Epidermal melanocyte (primary cell): ENCODE data around the gene SLC7A9.

Experiments
- DNase-seq: peaks from one replicate; pipeline ENCODE4 v3.0.0; 2011; ENCODE audit warnings: low spot score; ENCODE audit not compliant: insufficient read length

Gene SLC7A9

DNA sequence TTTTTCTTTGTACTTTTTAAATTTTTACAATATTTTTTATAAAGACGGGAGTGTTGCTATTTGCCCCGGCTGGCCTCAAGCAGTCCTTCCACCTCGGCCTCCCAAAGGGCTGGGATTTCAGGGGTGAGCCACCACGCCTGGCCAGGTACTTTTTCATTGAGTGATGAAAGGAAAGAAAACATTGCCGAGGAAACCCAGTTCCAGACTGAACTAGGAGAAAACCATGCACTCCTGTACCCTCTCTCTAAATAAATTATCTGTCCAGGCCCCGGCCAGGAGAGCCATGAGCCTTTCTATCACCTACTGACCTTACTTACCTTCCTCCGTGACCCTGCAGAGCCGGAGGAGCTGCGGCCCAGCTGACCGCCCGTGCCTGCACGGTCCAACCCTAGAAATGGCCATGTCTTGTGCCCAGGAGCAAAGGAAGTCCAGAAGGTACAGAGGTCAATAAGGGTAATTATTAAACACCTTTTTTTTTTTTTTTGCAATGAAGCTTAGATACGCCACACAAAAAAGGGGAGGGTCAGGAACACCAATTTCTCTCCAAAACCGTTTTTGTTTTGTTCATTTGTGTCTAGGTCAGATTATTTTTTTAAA lies at the start of gene SLC7A9:
Gene SLC7A9 (minus strand): TSS at position 399 of the 597 bp plus-strand sequence. CDS start 1,233 bp downstream, outside the sequence.
- no peak for DNase-seq

DNA sequence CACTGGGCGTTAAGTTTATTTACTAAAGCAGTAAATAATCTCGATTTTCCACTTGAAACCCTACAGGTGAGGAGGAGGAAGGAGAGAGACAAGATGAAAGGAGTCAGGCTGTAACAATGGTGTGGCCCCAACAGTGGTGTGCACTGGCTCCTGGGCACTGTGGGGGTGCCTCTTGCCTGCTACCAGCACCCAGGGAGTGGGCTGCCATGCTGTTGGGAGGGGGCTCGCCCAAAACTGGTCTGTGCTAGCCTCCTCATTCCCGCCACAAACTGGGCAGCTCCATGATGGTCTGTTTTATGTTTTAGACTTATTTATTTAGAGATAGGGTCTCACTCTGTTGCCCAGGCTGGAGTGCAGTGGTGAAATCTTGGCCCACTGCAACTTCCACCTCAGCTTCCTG lies 49.8 kb upstream of the SLC7A9 start:
- DNase-seq: no peak

DNA sequence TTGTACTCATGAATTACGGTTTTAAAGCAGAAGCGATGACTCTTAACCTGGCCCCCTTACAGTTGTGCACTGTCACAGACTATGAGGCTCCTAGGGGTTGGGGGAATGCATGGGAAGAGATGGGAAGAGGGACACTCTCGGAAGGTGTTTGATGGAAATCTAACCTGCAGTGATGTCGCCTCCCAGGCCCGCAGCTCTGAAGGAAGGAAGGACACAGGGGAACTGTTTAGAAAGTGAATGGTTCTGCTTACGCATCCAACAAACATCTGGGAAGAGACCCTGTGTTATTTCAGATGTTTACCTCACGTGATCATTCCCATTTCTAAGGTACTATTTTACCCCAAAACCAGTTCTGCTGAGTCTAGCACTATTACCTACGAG lies 48.0 kb upstream of the SLC7A9 start:
- DNase-seq: no peak

DNA sequence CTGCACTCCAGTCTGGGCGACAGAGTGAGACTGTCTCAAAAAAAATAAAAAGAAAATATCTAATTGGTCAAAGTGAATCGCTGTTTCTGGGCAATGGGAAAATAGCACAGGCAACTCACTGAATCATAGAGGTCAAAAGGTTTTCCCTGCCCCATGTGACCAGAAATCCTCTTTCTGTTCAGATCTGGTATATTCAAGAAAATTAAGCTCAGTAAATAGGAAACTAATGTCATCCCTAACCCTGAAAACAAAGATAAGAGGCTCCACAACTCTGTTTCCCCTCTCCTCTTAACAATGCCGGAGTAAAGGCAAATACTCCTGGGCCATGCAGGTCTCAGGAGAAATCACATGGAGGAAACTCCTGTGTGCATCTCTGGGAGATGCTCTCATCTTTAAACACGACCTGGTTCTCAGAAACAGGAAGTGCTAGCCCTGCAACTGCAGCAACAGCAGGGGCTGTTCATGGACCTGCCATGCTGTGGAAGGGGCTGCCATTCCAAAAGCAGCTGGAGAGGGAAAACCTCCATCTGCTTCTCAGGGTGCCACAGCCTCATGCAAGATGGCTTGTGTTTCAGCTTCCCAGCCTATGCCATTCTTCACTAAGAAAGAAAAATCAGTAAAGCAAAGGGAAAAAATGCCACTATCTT lies 47.5 kb upstream of the SLC7A9 start:
- DNase-seq: no peak

DNA sequence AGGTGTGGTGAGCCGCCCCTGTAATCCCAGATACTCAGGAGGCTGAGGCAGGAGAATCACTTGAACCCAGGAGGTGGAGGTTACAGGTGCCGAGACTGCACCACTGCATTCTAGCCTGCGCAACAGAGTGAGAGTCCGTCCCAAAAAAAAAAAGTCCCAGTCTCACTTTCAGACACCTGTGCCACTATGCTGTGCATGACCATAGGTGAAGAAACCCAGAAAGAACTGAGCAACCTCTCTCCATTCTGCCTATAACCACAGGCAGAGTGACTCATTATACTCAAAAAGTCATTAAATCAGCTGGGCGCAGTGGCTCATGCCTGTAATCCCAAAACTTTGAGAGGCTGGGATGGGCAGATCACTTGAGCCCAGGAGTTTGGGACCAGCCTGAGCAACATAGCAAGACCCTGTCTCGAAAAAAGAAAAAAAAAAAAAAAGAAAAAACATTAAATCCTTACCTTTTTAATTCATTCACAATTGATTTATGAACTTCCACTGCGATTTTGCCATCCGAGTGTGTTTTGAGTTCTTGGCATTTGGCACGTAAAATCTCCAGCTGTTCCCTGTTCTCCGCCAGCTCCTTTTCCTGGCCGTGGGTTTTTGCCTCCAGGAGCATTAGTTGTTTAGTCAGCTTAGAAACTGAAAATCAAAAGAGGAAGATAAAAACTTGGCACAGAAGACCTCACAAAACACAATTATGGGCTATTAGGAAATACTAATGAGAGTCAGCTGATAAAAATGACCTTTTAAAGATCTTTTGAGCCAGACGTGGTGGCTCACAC lies 45.5 kb upstream of the SLC7A9 start:
- no peak for DNase-seq

DNA sequence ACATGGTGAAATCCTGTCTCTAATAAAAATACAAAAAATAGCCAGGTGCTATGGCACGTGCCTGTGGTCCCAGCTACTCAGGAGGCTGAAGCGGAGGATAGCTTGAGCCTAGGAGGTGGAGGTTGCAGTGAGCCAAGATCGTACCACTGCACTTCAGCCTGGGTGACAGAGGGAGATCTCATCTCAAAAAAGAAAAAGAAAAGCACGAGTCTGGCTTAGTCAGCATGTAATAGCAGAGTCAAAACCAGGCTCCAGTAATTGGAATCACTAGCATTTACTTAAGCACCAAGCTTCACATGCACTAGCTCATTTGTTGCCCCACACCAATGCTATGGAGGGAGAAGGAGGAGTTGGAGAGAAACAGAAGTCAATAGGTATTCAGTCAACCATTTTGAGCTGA lies 41.9 kb upstream of the SLC7A9 start:
- DNase-seq: no peak

DNA sequence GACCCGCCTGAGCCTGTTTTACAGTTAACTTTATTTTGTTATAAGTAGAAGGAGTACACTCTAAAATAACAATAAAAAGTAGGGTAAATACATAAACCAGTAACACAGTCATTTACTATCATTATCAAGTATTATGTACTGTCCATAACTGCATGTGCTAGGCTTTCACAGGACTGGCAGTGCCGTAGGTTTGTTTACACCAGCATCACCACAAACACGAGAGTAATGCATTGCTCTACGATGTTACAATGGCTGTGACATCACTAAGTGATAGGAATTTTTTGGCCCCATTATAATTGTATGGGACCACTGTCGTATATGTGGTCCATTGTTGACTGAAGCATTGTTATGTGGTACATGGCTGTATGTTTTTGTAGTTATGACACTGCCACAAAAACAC lies 41.3 kb upstream of the SLC7A9 start:
- DNase-seq: no peak

DNA sequence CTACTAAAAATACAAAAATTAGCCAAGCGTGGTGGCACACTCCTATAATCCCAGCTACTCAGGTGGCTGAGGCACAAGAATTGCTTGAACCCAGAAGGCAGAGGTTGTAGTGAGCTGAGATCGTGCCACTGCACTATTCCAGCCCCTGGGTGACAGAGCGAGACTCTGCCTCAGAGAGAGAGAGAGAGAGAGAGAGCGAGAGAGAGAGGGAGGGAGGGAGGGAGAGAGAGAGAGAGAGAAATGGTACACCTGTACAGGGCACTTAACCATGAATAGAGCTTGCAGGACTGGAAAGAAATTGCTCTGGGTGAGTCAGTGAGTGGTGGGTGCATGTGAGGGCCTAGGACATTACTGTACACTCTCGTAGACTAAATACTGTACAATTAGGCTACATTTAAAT lies 40.5 kb upstream of the SLC7A9 start:
- DNase-seq: no peak

DNA sequence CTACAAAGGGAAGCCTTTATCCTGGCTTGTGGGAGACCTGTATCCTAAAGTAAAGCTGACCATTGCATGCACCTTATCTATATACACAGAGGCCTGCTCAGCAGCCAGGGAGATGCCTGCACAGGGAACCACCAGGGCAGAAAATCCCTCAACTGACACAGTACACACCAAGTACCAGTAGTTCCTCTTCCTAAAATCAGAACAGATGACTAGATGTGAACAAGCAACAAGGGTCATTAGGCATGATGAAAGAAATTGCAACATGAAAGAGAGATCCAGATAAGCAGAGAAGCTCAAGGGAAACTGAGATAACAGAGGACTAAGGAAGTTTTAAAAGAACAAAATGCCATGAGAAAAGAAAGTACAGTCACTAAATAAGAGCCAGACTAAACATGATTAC lies 39.7 kb upstream of the SLC7A9 start:
- DNase-seq: no peak

DNA sequence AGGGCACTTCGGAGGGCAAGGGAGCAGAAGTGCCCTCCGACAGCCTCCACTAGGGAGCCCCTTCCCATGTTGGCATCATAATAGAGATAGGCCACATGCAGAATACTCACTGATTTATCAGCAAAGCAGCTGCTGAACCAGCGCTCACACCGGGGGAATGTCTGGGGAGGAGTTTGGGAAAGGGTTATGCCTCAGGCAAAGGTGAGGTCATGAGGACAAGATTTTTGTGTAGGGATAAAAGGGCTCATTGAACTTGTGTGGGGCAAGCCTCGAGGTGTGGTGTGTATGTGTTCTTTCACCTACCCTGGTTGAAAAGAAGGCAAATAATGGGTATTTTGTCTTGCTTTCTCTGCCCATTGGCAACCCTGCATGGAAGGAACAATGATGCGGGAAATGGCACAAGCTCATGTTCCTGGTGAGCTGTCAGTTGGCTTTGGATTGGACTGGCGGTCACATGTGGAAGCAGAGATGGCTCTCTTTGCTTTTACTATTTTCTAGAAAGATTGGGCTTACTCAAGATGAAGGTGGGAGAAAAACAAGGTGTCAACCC lies 39.1 kb upstream of the SLC7A9 start:
- DNase-seq: no peak

DNA sequence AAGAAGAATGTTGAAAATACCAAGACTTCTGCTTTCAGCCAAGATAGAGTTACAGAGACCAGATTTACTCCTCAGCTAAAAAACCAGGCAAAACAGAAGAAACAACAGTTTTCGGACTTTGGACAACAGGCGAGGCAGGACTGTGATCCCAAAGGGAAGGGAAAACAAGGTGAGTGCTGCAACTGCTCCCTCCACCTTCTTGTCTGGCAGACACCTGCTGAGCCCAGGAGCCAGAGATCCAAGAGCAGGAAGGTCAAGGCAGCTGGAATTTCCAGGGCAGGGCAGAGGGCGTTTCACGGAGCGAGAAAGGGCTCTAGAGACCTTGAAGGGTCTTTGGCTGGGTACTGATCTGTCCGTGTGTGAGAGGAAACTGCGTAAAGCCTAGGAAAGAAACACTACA lies 32.9 kb upstream of the SLC7A9 start:
- DNase-seq: no peak

DNA sequence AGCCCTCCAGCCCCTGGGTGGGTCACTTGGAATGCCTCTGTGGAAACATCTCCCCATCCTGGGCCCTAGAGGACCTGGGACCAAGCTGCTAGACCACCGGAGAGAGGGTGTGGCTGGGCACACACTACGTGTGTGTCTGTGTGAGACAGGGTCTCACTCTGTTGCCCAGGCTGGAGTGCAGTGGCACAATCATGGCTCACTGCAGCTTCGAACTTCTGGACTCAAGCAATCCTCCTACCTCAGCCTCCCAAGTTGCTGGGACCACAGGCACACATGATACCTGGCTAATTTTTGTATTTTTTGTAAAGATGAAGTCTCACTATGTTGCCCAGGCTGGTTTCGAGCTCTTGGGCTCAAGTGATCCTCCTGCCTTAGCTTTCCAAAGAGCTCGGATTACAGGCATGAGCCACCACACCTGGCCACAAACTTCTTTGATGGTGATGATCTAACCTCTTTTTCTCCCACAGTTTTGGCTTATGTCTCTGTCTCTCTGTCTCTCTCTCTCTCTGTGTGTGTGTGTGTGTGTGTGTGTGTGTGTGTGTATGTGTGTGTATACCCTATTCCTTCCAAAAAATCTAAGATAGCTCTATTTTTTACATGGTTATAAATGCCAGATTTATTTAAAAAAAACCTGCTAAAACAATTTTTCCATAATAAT lies 32.1 kb upstream of the SLC7A9 start:
- no peak for DNase-seq

DNA sequence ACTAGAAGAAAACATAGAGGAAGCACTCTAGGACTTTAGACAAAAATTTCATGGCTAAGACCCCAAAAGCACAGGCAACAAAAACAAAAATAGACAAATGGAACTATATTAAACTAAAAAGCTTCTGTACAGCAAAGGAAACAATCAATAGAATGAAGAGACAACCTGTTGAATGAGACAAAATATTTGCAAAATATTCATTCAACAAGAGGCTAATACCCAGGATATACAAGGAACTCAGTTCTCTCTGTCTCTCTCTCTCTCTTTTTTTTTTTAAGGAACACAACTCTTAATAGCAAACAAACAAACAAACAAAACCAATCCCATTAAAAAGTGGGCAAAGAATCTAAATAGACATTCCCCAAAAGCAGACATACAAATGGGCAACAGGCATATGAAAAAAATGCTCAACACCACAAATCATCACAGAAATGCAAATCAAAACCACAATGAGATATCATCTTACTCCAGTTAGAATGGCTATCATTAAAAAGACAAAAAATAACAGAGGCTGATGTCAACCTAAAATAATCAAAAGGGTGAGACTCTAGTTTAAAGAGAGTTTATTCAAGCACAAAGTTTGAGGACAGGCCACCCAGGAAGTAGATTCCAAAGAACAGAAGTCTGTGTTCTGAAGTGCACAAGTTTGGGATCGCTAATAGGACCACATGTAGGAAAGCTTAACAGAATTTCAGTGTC lies 27.1 kb upstream of the SLC7A9 start:
- DNase-seq: no peak

DNA sequence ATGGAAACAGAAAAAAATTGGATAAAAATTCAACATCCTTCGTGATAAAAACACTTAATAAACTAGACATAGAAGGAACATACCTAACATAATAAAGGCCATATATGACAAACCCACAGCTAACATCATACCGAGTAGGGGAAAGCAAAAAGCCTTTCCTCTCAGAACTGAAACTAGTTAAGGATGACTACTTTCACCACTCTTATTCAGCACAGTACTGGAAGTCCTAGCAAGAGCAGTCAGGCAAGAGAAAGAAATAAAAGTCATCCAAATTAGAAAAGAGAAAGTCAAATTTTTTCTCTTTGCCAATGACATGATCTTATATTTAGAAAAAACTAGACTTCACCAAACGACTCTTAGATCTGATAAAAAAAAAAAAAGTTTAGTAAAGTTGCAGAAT lies 25.8 kb upstream of the SLC7A9 start:
- no peak for DNase-seq

DNA sequence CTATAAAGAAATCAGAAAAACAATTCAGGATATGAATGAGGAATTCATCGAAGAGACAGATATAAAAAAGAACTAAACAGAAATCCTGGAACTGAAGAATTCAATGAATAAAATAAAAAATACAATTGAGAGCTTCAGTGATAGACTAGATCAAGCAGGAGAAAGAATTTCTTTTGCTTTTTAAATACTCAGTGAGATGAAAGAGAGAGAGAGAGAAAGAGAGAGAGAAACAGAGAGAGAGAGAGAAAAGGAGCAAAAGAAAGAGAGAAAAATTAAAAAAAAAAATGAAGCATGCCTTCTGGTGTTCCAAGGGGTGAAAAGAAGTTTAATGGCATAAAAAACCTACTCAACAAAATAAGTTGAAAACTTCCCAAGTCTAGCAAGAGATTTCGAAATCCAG lies 22.0 kb upstream of the SLC7A9 start:
- no peak for DNase-seq

DNA sequence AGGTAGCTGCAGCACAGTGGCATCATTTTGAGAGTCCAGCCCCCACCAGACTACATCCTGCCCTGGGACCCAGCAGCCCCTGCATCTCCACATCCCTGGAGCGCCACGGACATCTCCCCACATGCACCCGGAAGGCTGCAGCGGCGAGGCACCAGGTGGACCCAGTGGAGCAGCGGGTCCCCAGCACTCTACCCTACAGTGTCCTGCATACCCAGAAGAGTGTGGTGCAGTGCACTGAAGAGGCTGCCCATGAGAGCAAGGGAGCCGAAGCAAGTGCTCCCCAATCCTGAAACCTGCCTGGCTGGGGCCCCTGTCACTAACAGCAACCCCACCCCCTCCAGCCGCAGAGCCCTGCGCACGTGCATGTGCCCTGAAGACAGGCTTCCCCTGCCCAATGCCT lies 21.3 kb upstream of the SLC7A9 start:
- no peak for DNase-seq

DNA sequence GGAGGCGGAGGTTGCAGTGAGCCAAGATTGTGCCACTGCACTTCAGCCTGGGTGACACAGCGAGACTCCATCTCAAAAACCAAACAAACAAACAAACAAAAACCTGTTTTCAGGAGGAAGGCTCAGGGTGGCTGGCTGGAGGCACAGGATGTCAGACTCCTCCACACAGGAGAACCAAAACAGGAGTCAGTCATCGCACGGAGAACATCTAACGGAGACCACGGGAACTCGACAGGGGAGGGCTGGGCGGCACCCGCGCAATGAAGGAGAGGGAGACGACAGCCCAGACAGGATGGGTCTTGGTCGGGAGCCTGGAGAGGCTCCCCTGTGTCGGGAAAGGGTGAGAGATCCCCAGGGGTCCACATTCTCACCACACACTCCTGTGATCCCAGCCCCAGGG lies 20.8 kb upstream of the SLC7A9 start:
- DNase-seq: no peak

DNA sequence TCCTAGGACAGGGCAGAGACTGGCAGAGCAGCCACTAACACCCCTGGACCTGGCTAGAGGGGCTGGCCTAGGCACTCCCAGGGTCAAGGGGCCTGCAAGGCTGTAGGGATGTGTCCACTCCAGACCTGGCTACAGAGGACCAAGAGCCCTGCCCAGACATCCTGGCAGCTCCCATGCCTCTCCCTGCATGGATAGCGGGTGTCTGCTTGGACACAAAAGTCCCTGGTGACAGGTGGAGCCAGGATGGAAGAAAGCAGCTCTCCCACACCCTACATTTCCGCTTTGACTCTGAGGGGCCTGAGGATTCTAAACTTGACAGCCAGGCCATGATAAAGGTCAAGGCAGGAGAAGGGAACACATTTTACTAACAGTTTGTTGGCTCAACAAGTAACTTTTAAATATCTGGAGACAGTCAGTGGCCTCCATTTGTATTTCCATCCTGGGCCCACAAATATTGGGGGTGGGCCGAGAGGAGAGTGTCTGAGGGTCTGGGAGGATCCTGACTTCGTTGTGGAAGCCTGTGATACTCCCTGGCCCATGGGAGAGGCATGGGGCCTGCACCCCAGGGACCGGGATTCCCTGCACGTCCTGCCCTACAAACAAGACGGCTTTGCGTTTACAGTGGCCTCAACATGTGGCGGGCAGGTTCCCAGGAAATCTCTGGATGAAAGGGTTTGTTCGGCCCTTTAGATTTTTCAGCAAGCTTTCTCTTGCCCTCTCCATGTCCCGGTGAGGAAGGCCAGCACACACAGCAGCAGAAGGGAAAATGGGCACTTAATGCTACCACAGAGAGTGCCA lies 19.8 kb upstream of the SLC7A9 start:
- DNase-seq: no peak

DNA sequence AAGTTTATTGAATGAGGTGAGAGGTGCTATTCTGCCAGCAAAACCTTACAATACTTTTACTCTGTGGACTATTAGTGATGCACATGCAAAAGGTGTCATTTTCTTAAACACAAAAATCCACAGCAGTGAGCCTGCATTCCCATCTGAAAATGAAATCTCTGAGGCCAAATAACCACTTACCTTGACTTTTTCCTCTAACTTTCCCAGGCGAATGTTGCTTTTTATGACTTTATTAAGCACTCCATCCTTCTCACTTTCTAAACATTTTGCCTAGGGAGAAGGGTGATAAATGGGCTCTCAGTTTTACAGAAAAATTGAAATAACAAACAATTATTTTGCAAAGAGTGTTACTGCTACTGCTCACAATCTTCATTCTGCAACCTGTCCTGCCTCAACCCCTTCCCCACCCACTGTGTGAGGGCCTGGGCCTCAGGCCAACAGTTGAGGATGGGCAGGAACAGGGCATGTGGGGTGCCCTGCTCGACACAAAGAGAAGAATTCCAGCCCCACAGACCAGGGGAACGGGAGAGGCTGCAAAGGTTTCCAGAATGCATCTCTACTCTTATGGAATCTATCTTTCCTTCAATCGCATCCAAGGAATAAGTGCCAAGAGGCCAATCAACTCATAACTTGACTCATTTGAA lies 18.1 kb upstream of the SLC7A9 start:
- no peak for DNase-seq

DNA sequence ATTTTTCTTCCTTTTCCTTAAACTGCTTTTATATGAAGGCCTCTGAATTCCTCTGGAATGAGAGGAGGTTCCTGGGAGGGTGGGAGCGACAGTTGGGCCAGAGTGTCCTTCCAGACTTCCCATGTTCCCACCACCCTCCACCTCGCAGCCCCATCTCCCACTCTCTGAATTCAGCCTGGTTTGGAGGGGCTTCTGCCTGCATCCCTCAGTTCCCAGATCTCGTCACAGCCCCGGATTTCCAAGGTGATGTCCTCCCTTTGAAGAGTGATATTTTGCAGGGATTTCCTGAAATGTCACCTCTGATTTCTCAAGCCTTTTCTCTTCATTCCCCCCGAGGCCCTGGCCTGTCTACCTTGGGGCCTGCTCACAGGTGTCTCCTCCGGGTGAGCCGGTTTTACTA lies 16.7 kb upstream of the SLC7A9 start:
- no peak for DNase-seq
